ENCODE results near the gene JUN.

The JUN gene

DNA sequence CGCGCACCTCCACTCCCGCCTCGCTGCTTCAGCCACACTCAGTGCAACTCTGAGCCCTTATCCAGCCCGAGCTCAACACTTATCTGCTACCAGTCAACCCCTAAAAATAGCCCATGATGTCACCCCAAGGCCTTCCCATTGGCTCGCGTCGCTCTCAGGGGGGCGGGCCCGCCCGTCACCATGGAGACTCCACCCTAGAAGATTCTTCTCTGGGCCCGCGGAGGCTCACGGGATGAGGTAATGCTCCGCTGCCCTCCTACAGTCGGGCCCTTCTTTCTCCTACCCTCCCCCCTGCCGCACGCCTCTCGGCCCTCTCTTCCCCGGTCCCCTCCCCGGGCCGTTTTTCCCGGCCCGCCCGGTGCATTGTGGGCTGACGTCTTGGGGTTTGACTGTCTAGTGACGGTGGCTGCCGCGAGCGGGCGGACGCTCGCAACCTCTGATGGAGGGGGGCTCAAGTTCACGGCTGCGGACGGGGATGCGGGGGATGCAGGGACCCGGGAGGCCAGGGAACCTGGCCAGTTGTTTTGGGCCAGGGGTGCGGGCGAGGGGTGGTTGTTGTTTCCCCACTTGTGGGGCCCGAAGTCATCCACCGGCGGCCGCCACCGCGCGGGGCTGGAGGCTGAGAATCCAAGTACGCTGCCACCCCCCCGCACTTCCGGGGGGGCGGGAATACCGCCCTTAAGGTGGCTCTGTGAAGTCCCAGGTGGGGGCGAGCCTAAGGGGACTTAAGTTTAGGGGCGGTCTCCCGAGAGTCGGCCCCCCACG, at the start of gene JUN:
Gene JUN, minus strand, starts transcription at position 55 of the 765 bp plus-strand sequence. CDS start 977 bp downstream, outside the sequence.
- peak within 1 kb of the TSS; percentile 41; the same call in 1 of the 2 replicates for H2AFZ ChIP-seq (ENCODE audit: low read depth)
- no peaks in the 10 kb centered on the region for H3K27me3 ChIP-seq (ENCODE audit: insufficient read depth, low read depth)
- no peaks in the 10 kb centered on the region; the same call in 1 of the 2 replicates for H4K20me1 ChIP-seq (ENCODE audit: insufficient read depth)
- peak within 1 kb of the TSS; percentile 92 for H3K27ac ChIP-seq
- H3K36me3 ChIP-seq (ENCODE audit: insufficient read depth): no peaks in the 10 kb centered on the region
- peaks cover 24% of the 10 kb centered on the region for H3K4me1 ChIP-seq (ENCODE audit: low read depth, poor library complexity, severe bottlenecking)
- no peak for TF ChIP-seq CTCF (conservative IDR thresholded peaks at IDR 0.05; ENCODE audit: low read depth, low read length)
- peaks cover 30% of the 10 kb centered on the region for H3K79me2 ChIP-seq (ENCODE audit: insufficient read depth, low read depth)
- H3K4me3 ChIP-seq (IDR thresholded peaks at IDR 0.05; ENCODE audit: insufficient read depth, low read depth, low read length): peak within 1 kb of the TSS; percentile 50
- peak within 1 kb of the TSS; percentile 74 for H3K4me2 ChIP-seq
- H3K9ac ChIP-seq: peak within 1 kb of the TSS; percentile 93

GRCh38 chr1:58833166-58833565, 49.3 kb upstream of the JUN start:
- Histone ChIP-seq H3K4me1 (ENCODE audit: low read depth, poor library complexity, severe bottlenecking) (no peaks in the 10 kb centered on the region), H3K4me2 (no peak overlapping the region), H4K20me1 (ENCODE audit: insufficient read depth) (no peaks in the 10 kb centered on the region), H2AFZ (ENCODE audit: low read depth) (no peak overlapping the region), H3K27me3 (ENCODE audit: insufficient read depth, low read depth) (no peaks in the 10 kb centered on the region), H3K9ac (no peak overlapping the region), H3K36me3 (ENCODE audit: insufficient read depth) (no peaks in the 10 kb centered on the region), H3K79me2 (ENCODE audit: insufficient read depth, low read depth) (no peaks in the 10 kb centered on the region), H3K4me3 (IDR thresholded peaks at IDR 0.05; ENCODE audit: insufficient read depth, low read depth, low read length) (no peak overlapping the region), H3K27ac (no peak overlapping the region)
- no peak for TF ChIP-seq CTCF (conservative IDR thresholded peaks at IDR 0.05; ENCODE audit: low read depth, low read length)

DNA sequence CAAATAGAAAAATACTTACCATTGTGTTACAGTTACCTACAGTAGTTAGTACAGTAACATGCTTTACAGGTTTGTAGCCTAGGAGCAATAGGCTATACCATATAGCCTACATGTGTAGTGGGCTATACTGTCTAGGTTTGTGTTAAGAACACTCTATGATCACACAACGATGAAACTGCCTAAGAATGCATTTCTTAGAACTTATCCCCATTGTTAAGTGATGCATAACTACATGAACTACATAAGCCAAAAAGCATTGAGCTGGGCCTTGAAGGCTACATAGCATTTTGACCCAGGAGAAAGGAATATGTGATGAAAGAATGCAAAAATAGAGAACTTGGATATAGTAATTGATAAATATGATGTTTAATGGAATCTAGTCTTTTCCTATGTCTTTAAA, 46.4 kb upstream of the JUN start:
- TF ChIP-seq CTCF (conservative IDR thresholded peaks at IDR 0.05; ENCODE audit: low read depth, low read length): no peak
- H3K4me2 ChIP-seq: no peak overlapping the region
- no peaks in the 10 kb centered on the region for H3K36me3 ChIP-seq (ENCODE audit: insufficient read depth)
- no peaks in the 10 kb centered on the region for H4K20me1 ChIP-seq (ENCODE audit: insufficient read depth)
- H3K9ac ChIP-seq: no peak overlapping the region
- H3K27ac ChIP-seq: no peak overlapping the region
- H3K79me2 ChIP-seq (ENCODE audit: insufficient read depth, low read depth): no peaks in the 10 kb centered on the region
- no peak overlapping the region for H3K4me3 ChIP-seq (IDR thresholded peaks at IDR 0.05; ENCODE audit: insufficient read depth, low read depth, low read length)
- no peaks in the 10 kb centered on the region for H3K4me1 ChIP-seq (ENCODE audit: low read depth, poor library complexity, severe bottlenecking)
- no peaks in the 10 kb centered on the region for H3K27me3 ChIP-seq (ENCODE audit: insufficient read depth, low read depth)
- no peak overlapping the region for H2AFZ ChIP-seq (ENCODE audit: low read depth)

- TF ChIP-seq CTCF (conservative IDR thresholded peaks at IDR 0.05; ENCODE audit: low read depth, low read length): no peak
- Histone ChIP-seq H3K9ac (no peak overlapping the region), H3K27ac (no peak overlapping the region), H3K79me2 (ENCODE audit: insufficient read depth, low read depth) (no peaks in the 10 kb centered on the region), H2AFZ (ENCODE audit: low read depth) (no peak overlapping the region), H3K27me3 (ENCODE audit: insufficient read depth, low read depth) (no peaks in the 10 kb centered on the region), H4K20me1 (ENCODE audit: insufficient read depth) (no peaks in the 10 kb centered on the region), H3K4me1 (ENCODE audit: low read depth, poor library complexity, severe bottlenecking) (no peaks in the 10 kb centered on the region), H3K36me3 (ENCODE audit: insufficient read depth) (no peaks in the 10 kb centered on the region), H3K4me2 (no peak overlapping the region), H3K4me3 (IDR thresholded peaks at IDR 0.05; ENCODE audit: insufficient read depth, low read depth, low read length) (no peak overlapping the region)
Measured at GRCh38 chr1:58829866-58830265, 46.0 kb upstream of the JUN start.

All from KMS-11 (cell line).